ENCODE results near the gene APOC1. TPM values are rescaled to one million over a fixed set of nuclear protein-coding genes. Genes with fewer than 3 reads are reported as not detected.
"Not testable (repeated sequence)": the region's sequence is repeated elsewhere in the genome, so short reads cannot be mapped to it uniquely, and the experiment has no call there.

Gene APOC1
- total RNA-seq, 1 donor, result 2.6 TPM

DNA sequence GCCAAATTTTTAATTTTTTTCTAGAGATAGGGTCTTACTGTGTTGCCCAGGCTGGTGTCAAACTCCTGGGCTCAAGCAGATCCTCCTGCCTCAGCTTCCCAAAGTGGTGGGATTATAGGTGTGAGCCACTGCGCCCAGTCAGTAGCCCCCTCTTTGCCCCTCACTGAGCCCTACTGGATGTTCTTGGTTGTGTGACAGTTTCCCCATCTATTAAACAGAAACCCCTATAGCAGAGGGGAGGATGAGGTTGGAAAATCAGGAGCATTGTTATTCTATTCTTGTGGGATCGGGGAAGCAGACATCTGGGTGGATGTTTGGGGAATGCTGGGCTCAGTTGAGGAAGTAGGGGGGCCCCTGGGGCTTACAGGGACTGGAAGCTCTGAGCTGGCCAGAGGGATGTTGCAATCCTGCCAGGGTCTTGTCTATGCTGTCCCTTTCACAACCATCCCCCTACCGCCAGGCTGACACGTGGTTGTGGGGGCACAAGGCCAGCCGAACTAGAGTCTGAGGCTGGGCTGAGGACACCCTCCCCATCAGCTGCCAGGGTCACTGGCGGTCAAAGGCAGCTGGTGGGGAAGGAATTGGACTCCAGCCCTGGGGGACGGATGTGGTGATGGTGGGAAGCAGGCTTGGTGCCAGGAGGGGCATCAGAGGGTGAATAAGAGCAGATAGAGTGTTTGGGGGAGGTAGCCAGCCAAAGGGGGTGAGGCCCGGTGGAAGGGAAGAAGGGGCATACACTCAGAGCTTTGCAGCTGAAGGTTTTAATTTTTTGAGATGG is 10.9 kb downstream of the APOC1 start:
- peak; percentile 94 for DNase-seq (ENCODE audit: low read depth)

DNA sequence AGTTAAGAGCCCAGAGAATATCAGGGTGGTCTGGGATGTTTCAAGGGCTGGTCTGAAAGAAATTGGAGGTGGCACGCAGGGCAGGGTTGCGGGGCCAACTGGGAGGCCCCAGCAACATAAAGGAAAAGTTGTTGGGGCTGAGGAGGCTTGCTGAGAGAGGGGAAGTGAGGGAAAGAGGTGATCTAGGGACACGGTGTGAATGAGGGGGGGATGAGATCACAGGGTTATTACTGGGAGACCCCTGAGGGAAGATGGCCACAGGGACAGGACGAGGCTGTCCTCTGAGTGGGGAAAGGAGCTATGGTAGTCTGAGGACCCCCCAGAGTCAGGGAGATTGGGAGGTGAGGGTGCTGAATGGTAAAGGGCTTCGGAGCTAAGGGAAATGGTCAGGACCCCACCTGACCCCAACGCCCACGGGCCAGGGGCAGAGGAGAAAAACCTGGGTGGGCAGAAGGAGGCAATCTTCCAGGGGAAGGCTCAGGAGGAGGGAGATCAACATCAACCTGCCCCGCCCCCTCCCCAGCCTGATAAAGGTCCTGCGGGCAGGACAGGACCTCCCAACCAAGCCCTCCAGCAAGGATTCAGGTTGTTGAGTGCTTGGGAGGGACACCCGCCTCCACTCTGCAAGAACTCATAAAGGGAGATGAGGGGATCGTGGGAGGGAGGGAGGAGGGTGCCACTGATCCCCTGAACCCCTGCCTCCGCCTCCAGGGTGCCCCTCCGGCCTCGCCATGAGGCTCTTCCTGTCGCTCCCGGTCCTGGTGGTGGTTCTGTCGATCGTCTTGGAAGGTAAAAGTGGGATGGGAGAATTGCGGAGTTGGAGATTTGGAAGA is 12.1 kb downstream of the APOC1 start:
- DNase-seq (ENCODE audit: low read depth); H3K4me3 ChIP-seq (ENCODE audit: low read depth, low read length): not testable (repeated sequence)

More for the DNA sequence above, 10.9 kb downstream of the APOC1 start:
- no peak overlapping the region for H3K4me3 ChIP-seq (ENCODE audit: low read depth, low read length)
- TF ChIP-seq, protein P1, sequence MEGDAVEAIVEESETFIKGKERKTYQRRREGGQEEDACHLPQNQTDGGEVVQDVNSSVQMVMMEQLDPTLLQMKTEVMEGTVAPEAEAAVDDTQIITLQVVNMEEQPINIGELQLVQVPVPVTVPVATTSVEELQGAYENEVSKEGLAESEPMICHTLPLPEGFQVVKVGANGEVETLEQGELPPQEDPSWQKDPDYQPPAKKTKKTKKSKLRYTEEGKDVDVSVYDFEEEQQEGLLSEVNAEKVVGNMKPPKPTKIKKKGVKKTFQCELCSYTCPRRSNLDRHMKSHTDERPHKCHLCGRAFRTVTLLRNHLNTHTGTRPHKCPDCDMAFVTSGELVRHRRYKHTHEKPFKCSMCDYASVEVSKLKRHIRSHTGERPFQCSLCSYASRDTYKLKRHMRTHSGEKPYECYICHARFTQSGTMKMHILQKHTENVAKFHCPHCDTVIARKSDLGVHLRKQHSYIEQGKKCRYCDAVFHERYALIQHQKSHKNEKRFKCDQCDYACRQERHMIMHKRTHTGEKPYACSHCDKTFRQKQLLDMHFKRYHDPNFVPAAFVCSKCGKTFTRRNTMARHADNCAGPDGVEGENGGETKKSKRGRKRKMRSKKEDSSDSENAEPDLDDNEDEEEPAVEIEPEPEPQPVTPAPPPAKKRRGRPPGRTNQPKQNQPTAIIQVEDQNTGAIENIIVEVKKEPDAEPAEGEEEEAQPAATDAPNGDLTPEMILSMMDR (IDR thresholded peaks at IDR 0.05; ENCODE audit: insufficient read depth, low read depth, low read length), result no peak

DNA sequence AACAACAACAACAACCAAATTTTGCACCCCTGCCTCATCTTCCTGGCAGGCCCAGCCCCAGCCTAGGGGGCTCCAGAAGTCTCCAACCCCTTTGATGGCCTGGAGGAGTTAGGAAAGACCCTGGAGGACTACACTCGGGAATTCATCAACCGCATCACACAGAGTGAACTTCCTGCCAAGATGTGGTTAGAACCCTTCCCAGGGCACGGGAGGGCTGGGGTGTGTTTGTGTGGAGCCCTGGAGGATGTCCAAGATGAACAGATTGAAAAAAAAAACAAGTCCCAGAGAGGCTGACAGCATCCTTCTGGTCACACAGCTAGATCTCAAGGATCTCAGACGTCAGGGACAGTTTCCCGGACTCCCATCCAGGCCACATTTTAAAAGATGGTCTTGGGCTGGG is 13.3 kb downstream of the APOC1 start:
- peak; percentile 89 for DNase-seq (ENCODE audit: low read depth)
- TF ChIP-seq, protein P1 (IDR thresholded peaks at IDR 0.05; ENCODE audit: insufficient read depth, low read depth, low read length), result no peak
- H3K4me3 ChIP-seq (ENCODE audit: low read depth, low read length), result no peak overlapping the region

DNA sequence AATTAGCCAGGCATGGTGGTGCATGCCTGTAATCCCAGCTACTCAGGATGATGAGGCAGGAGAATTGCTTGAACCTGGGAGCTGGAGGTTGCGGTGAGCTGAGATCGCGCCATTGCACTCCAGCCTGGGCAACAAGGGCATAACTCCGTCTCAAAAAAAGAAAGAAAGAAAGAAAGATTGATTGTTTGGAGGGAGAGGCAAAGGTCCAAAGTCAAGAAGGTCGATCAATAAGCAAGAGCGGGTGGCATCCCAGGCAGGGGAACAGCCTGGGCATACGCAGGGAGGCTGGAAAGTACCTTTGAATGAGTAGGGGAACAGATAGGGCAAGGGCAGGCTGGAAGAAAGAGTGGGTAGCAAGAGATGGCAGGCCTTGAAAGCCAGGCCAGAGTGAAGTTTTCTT is 15.7 kb downstream of the APOC1 start:
- TF ChIP-seq, protein P1 (IDR thresholded peaks at IDR 0.05; ENCODE audit: insufficient read depth, low read depth, low read length), result no peak
- DNase-seq (ENCODE audit: low read depth), result no peak
- no peak overlapping the region for H3K4me3 ChIP-seq (ENCODE audit: low read depth, low read length)

DNA sequence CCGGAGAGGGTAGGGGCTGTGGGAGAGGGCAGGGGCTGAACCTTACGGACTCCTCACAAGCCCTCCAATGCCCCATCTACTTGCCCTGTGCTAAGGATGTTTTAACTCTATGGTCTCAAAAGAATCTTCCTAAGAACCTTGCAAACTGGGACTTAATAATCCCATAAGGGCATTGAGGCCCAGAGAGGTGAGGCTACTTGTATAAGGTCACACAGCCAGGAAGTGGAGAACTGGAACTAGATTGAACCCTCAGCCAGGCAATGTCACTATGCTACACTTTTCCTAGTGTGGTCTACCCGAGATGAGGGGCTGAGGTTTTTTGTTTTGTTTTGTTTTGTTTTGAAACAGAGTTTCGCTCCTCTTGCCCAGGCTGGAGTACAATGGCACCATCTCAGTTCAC is 17.1 kb downstream of the APOC1 start:
- H3K4me3 ChIP-seq (ENCODE audit: low read depth, low read length), result no peak overlapping the region
- DNase-seq (ENCODE audit: low read depth), result no peak
- TF ChIP-seq, protein P1 (IDR thresholded peaks at IDR 0.05; ENCODE audit: insufficient read depth, low read depth, low read length), result no peak

DNA sequence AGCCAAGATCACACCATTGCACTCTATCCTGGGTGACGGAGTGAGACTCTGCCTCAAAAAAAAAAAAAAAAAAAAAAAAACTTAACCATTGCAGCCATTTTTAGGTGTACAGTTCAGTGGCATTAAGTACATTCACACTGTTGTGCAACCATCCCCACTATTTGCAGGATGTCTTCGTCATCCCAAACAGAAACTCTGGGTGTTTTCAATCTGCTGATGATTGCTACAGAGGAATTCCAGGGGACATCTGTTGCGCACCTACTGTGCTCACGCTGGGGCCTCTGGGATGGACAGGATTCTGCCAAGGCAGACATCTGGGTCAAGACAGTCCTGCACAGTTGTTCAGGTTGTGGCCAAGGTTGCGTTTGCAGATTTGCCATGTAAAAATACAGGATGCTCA is 25.3 kb downstream of the APOC1 start:
- H3K4me3 ChIP-seq (ENCODE audit: low read depth, low read length), result no peak overlapping the region
- DNase-seq (ENCODE audit: low read depth), result no peak
- TF ChIP-seq, protein P1 (IDR thresholded peaks at IDR 0.05; ENCODE audit: insufficient read depth, low read depth, low read length), result no peak

DNA sequence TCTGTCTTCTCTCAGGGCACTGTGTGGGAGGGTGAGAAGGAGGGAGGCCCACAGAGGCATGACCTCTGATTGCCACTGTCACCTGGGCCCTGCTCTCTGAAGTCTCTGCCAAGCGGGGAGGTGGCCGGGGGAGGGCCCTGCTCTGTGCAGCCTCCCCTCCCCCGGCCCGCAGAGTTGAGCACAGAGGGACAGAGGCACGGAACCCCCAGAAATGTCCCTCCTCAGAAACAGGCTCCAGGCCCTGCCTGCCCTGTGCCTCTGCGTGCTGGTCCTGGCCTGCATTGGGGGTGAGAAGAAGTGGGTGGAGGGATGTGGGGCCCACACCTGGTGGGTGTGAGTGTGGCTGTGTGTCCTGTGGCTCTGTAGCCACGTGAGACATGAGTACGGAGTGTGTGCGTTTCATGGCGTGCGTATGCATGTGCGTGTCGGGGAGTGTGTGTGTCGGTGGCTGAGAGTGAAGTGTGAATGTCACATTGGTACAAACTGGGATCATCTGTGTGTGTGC is 27.7 kb downstream of the APOC1 start, which contains the start of gene APOC4:
APOC4 (plus strand) TSS at position 171 of the 505 bp plus-strand sequence; CDS start at position 212, 41 bp downstream.
- no peak within 1 kb of the TSS for H3K4me3 ChIP-seq (ENCODE audit: low read depth, low read length)
- TF ChIP-seq, protein P1 (IDR thresholded peaks at IDR 0.05; ENCODE audit: insufficient read depth, low read depth, low read length), result no peak
- DNase-seq (ENCODE audit: low read depth), result no peak

Data from fibroblast of villous mesenchyme (primary cell).